Measurements from ENCODE around the gene SOWAHB. TPM values are rescaled to one million over a fixed set of nuclear protein-coding genes. Genes with fewer than 3 reads are reported as not detected.

SOWAHB gene
- total and polyA plus RNA-seq, 12 donors: 0.07 to 0.12 TPM; not detected in 10

- Histone ChIP-seq H3K4me3 (no peak overlapping the region), H3K27ac (no peak overlapping the region), H3K9me3 (no peaks in the 10 kb centered on the region), H3K4me1 (no peaks in the 10 kb centered on the region), H3K27me3 (peaks cover 0 to 11% (median 0%) of the 10 kb centered on the region in 7 donors), H3K36me3 (no peaks in the 10 kb centered on the region)
- DNase-seq: no peak
- 73 to 78% methylated on average over 16 of the region's 16 CpGs for WGBS, 2 donors
- ATAC-seq: no peak
- intact Hi-C loops (cut with DNase I): no loop called here
- no peak for TF ChIP-seq CTCF (IDR thresholded peaks at IDR 0.05)
Measured at GRCh38 chr4:76867880-76868655, 29.9 kb downstream of the SOWAHB start.

GRCh38 chr4:76867377-76867776 lies 30.6 kb downstream of the SOWAHB start:
- TF ChIP-seq CTCF (IDR thresholded peaks at IDR 0.05): no peak
- no peak overlapping the region for H3K27ac ChIP-seq
- peaks cover 0 to 11% (median 0%) of the 10 kb centered on the region in 7 donors for H3K27me3 ChIP-seq
- no peak for ATAC-seq
- H3K4me1 ChIP-seq: no peaks in the 10 kb centered on the region
- intact Hi-C loops (cut with DNase I): no loop called here
- no peak for DNase-seq
- WGBS, 2 donors: 87 to 89% methylated on average over 7 of the region's 7 CpGs
- H3K36me3 ChIP-seq: no peaks in the 10 kb centered on the region
- H3K4me3 ChIP-seq: no peak overlapping the region
- no peaks in the 10 kb centered on the region for H3K9me3 ChIP-seq

- H3K36me3 ChIP-seq: no peaks in the 10 kb centered on the region
- TF ChIP-seq CTCF (IDR thresholded peaks at IDR 0.05): no peak
- H3K9me3 ChIP-seq: no peaks in the 10 kb centered on the region
- 88 to 90% methylated on average over 9 of the region's 9 CpGs for WGBS, 2 donors
- H3K4me1 ChIP-seq: no peaks in the 10 kb centered on the region
- H3K27me3 ChIP-seq: peaks cover 0 to 11% (median 0%) of the 10 kb centered on the region in 7 donors
- intact Hi-C loops (cut with DNase I): no loop called here
- ATAC-seq (no peak), DNase-seq (no peak)
- H3K4me3 ChIP-seq: no peak overlapping the region
- H3K27ac ChIP-seq: no peak overlapping the region
Measured at GRCh38 chr4:76866641-76867040, 31.3 kb downstream of the SOWAHB start.

GRCh38 chr4:76858319-76858718 lies 39.6 kb downstream of the SOWAHB start:
- no peak overlapping the region for H3K27ac ChIP-seq
- H3K9me3 ChIP-seq: no peaks in the 10 kb centered on the region
- no peak for ATAC-seq
- TF ChIP-seq CTCF (IDR thresholded peaks at IDR 0.05): no peak
- H3K27me3 ChIP-seq: no peaks in the 10 kb centered on the region
- no peak overlapping the region for H3K4me3 ChIP-seq
- intact Hi-C loops (cut with DNase I): no loop called here
- no peak for DNase-seq
- 65 to 83% methylated on average over 1 of the region's 1 CpG for WGBS, 2 donors
- H3K4me1 ChIP-seq: peaks cover 0 to 17% (median 3%) of the 10 kb centered on the region in 9 donors
- no peaks in the 10 kb centered on the region for H3K36me3 ChIP-seq

Data from heart right ventricle (tissue), 16 donors.